Activated gamma-delta T cell treated with Interleukin-2 at 50 U/mL for 16 hours (primary cell): Measurements from ENCODE around the gene RNF2.
"Not testable (repeated sequence)": the region's sequence is repeated elsewhere in the genome, so short reads cannot be mapped to it uniquely, and the experiment has no call there.

Source experiments
- DNase-seq: peaks from one replicate; pipeline ENCODE4 v3.0.0-alpha.2; 2020

RNF2 gene

GRCh38 chr1:185044981-185045813 lies at the start of gene RNF2:
RNF2 (plus strand) TSS chr1:185045558; CDS start chr1:185087554, 41,996 bp downstream.
- DNase-seq = peak; percentile 78

GRCh38 chr1:184999974-185000373 lies 45.4 kb upstream of the RNF2 start:
- DNase-seq = not testable (repeated sequence)

GRCh38 chr1:185001312-185001880 lies 44.0 kb upstream of the RNF2 start:
- not testable (repeated sequence) for DNase-seq

- DNase-seq = no peak
Observed at GRCh38 chr1:185008838-185009237, 36.5 kb upstream of the RNF2 start.

- DNase-seq = no peak
Observed at GRCh38 chr1:185010361-185010760, 35.0 kb upstream of the RNF2 start.

GRCh38 chr1:185014941-185015340 lies 30.4 kb upstream of the RNF2 start:
- DNase-seq = no peak

- DNase-seq = no peak
Observed at GRCh38 chr1:185015631-185016030, 29.7 kb upstream of the RNF2 start.

- DNase-seq = no peak
Observed at GRCh38 chr1:185016880-185017279, 28.5 kb upstream of the RNF2 start.

- no peak for DNase-seq
Observed at GRCh38 chr1:185017338-185017737, 28.0 kb upstream of the RNF2 start.

- DNase-seq = no peak
Observed at GRCh38 chr1:185017966-185018365, 27.4 kb upstream of the RNF2 start.

GRCh38 chr1:185027252-185027882 lies 18.0 kb upstream of the RNF2 start:
- DNase-seq = no peak

GRCh38 chr1:185033686-185034085 lies 11.7 kb upstream of the RNF2 start:
- DNase-seq = no peak

- DNase-seq = no peak
Observed at GRCh38 chr1:185035258-185035657, 10.1 kb upstream of the RNF2 start.

GRCh38 chr1:185038813-185039376 lies 6.5 kb upstream of the RNF2 start:
- no peak for DNase-seq

- DNase-seq = no peak
Observed at GRCh38 chr1:185039726-185040407, 5.5 kb upstream of the RNF2 start.

- DNase-seq = no peak
Observed at GRCh38 chr1:185040408-185040735, 5.0 kb upstream of the RNF2 start.

GRCh38 chr1:185041742-185042141 lies 3.6 kb upstream of the RNF2 start:
- DNase-seq = no peak

- no peak for DNase-seq
Observed at GRCh38 chr1:185042737-185043136, 2.6 kb upstream of the RNF2 start.

- DNase-seq = no peak
Observed at GRCh38 chr1:185044387-185044786, 971 bp upstream of the RNF2 start.

GRCh38 chr1:185045814-185046492 lies 595 bp downstream of the RNF2 start:
- no peak for DNase-seq

GRCh38 chr1:185046668-185047067 lies 1.3 kb downstream of the RNF2 start:
- DNase-seq = no peak

- DNase-seq = no peak
Observed at GRCh38 chr1:185049670-185050069, 4.3 kb downstream of the RNF2 start.
